Esophagus muscularis mucosa (tissue), 4 donors: ENCODE measurements around the gene MAPKAP1. TPM values are rescaled to one million over a fixed set of nuclear protein-coding genes. Genes with fewer than 3 reads are reported as not detected.

Source experiments
- DNase-seq: peaks from one replicate; pipeline ENCODE4 v3.0.0-alpha.2; 2017; ENCODE audit errors: extremely low spot score
- H3K27ac ChIP-seq, 4 donors: fragments of 200-600 bp; sonication (generic); replicated peaks in 1 of 4; 1 replicate in 3 of 4; 2 replicates in 1 of 4; pipeline ENCODE4 v1.5.1; 2016 to 2019; ENCODE audit warnings: mild to moderate bottlenecking in 1 of 4
- H3K27me3 ChIP-seq, 4 donors: fragments of 200-600 bp; sonication (generic); one replicate each; pipeline versions ENCODE4 v1.5.1 to v1.6.0; 2016 to 2019
- H3K36me3 ChIP-seq, 4 donors: fragments of 200-600 bp; sonication (generic); one replicate each; pipeline ENCODE4 v1.5.1; 2016 to 2019
- H3K4me1 ChIP-seq, 4 donors: fragments of 200-600 bp; sonication (generic); one replicate each; pipeline ENCODE4 v1.5.1; 2016 to 2019
- H3K4me3 ChIP-seq, 4 donors: fragments of 200-600 bp; sonication (generic); 1 replicate in 2 of 4; 2 replicates in 2 of 4; pipeline ENCODE4 v1.5.1; 2016 to 2019; ENCODE audit warnings: mild to moderate bottlenecking in 4 of 4, moderate library complexity in 1 of 4
- H3K9me3 ChIP-seq, 4 donors: fragments of 200-600 bp; sonication (generic); 1 replicate in 3 of 4; 2 replicates in 1 of 4; pipeline ENCODE4 v1.5.1; 2016 to 2019
- CTCF ChIP-seq, 3 experiments: fragments of 200-600 bp in 2 of 3; fragments of 450-650 bp in 1 of 3; sonication (generic) in 2 of 3; IDR thresholded peaks; one replicate each; pipeline ENCODE4 v1.5.1; 2017 to 2019; ENCODE audit warnings: antibody characterized with exemption in 3 of 3, mild to moderate bottlenecking in 2 of 3, moderate library complexity in 1 of 3
- EP300 ChIP-seq: sonication (generic); formaldehyde crosslinking; IDR thresholded peaks from one replicate; pipeline ENCODE4 v1.6.1; 2017; ENCODE audit warnings: antibody characterized with exemption
- POLR2A ChIP-seq: fragments of 450-650 bp; IDR thresholded peaks from one replicate; pipeline ENCODE4 v1.6.1; 2017; ENCODE audit warnings: antibody characterized with exemption, moderate library complexity, mild to moderate bottlenecking, low read depth
- POLR2AphosphoS5 ChIP-seq, 2 donors: sonication (generic); formaldehyde crosslinking; IDR thresholded peaks; one replicate each; pipeline ENCODE4 v1.6.1; 2017; ENCODE audit warnings: antibody characterized with exemption in 2 of 2
- WGBS: methylation state at CpG from one replicate; pipeline ENCODE4 v1.1.5; 2018; 5-methylcytosine and 5-hydroxymethylcytosine counted together
- intact Hi-C: fragments of 100-400 bp; cut with DNase I; formaldehyde crosslinking; loops from one replicate; pipeline ENCODE4 v1.15.1; 2023
- total RNA-seq, 4 donors: library from RNA; depleted of rRNA; stranded (reverse); fragments of >200 nt; gene quantifications; one replicate each; pipeline versions ENCODE4 v1.1.0 to v1.2.1, GENCODE V29; 2016

The MAPKAP1 gene
- total RNA-seq, 4 donors from 2014 or later = 84.3 to 103 (median 93.4) TPM

- intact Hi-C loops = no loop called here
- 54% methylated on average over 6 of the region's 6 CpGs for WGBS
- DNase-seq = no peak
Measured at GRCh38 chr9:125525921-125526631, 180.9 kb downstream of the MAPKAP1 start.

GRCh38 chr9:125524583-125525355, 182.2 kb downstream of the MAPKAP1 start:
- Histone ChIP-seq H3K27ac (no peak overlapping the region), H3K4me1 (peaks cover 4 to 34% (median 27%) of the 10 kb centered on the region in 4 donors), H3K27me3 (no peaks in the 10 kb centered on the region), H3K36me3 (peaks cover 0 to 5% (median 0%) of the 10 kb centered on the region in 4 donors), H3K4me3 (no peak overlapping the region), H3K9me3 (no peaks in the 10 kb centered on the region)
- intact Hi-C loops = no loop called here
- WGBS = 86% methylated on average over 6 of the region's 6 CpGs
- DNase-seq = no peak
- TF ChIP-seq POLR2A (no peak), CTCF (IDR thresholded peaks at IDR 0.05) (no peak), POLR2AphosphoS5 (IDR thresholded peaks at IDR 0.05) (no peak), EP300 (no peak)

More at GRCh38 chr9:125525921-125526631, 180.9 kb downstream of the MAPKAP1 start:
- no peaks in the 10 kb centered on the region for H3K9me3 ChIP-seq
- H3K36me3 ChIP-seq = no peaks in the 10 kb centered on the region
- peaks cover 4 to 33% (median 25%) of the 10 kb centered on the region in 4 donors for H3K4me1 ChIP-seq
- no peaks in the 10 kb centered on the region for H3K27me3 ChIP-seq
- no peak overlapping the region for H3K4me3 ChIP-seq
- TF ChIP-seq CTCF (IDR thresholded peaks at IDR 0.05) (no peak), EP300 (no peak), POLR2AphosphoS5 (IDR thresholded peaks at IDR 0.05) (no peak), POLR2A (no peak)
- H3K27ac ChIP-seq = peak overlapping the region in 1 of 4 donors; percentile 7

GRCh38 chr9:125523681-125524080, 183.3 kb downstream of the MAPKAP1 start:
- peaks cover 0 to 5% (median 0%) of the 10 kb centered on the region in 4 donors for H3K36me3 ChIP-seq
- no peak overlapping the region for H3K4me3 ChIP-seq
- no peak for DNase-seq
- no peak overlapping the region for H3K27ac ChIP-seq
- no peaks in the 10 kb centered on the region for H3K27me3 ChIP-seq
- TF ChIP-seq POLR2AphosphoS5 (IDR thresholded peaks at IDR 0.05) (no peak), POLR2A (no peak), CTCF (IDR thresholded peaks at IDR 0.05) (no peak), EP300 (no peak)
- 100% methylated on average over 3 of the region's 3 CpGs for WGBS
- H3K4me1 ChIP-seq = peaks cover 4 to 34% (median 25%) of the 10 kb centered on the region in 4 donors
- H3K9me3 ChIP-seq = no peaks in the 10 kb centered on the region
- intact Hi-C loops = no loop called here

- no peaks in the 10 kb centered on the region for H3K27me3 ChIP-seq
- intact Hi-C loops = no loop called here
- H3K36me3 ChIP-seq = peaks cover 0 to 5% (median 0%) of the 10 kb centered on the region in 4 donors
- peaks cover 4 to 34% (median 25%) of the 10 kb centered on the region in 4 donors for H3K4me1 ChIP-seq
- no peaks in the 10 kb centered on the region for H3K9me3 ChIP-seq
- no peak for DNase-seq
- TF ChIP-seq CTCF (IDR thresholded peaks at IDR 0.05) = no peak
- TF ChIP-seq EP300 = no peak
- no peak for TF ChIP-seq POLR2A
- no peak for TF ChIP-seq POLR2AphosphoS5 (IDR thresholded peaks at IDR 0.05)
- 79% methylated on average over 5 of the region's 5 CpGs for WGBS
- H3K4me3 ChIP-seq = no peak overlapping the region
- H3K27ac ChIP-seq = peak overlapping the region in 1 of 4 donors; percentile 64
Measured at GRCh38 chr9:125522328-125522725, 184.7 kb downstream of the MAPKAP1 start.
